CD4-positive, alpha-beta T cell (primary cell): ENCODE data around the gene EIF4B. TPM values are rescaled to one million over a fixed set of nuclear protein-coding genes. Genes with fewer than 3 reads are reported as not detected.
A peak's percentile ranks its signal among the peaks of the same experiment; 100 is the strongest.

Experiments
- ATAC-seq: fragments of 200-7000 bp; cut with Tn5 transposase; one replicate; pipeline ENCODE4 v1.10.0; 2022; ENCODE audit warnings: mild to moderate bottlenecking; ENCODE audit not compliant: poor library complexity
- CTCF ChIA-PET: fragments of 350-600 bp; sonication (Branson Sonifier 250); formaldehyde crosslinking; loops from one replicate; lab custom pipeline; 2021; ENCODE audit warnings: antibody characterized with exemption, inconsistent platforms; lab: Charles Lee
- POLR2A ChIA-PET: fragments of 350-600 bp; sonication (Branson Sonifier 250); formaldehyde crosslinking; loops from one replicate; lab custom pipeline; 2021; ENCODE audit warnings: antibody characterized with exemption, inconsistent platforms; lab: Charles Lee
- DNase-seq, 14 experiments: peaks; one replicate each; pipeline ENCODE4 v3.0.0-alpha.2; 2013 to 2020; ENCODE audit warnings: mixed read lengths in 2 of 14
- H3K27ac ChIP-seq, 2 donors: one replicate each; pipeline versions ENCODE4 v1.5.1 to v1.7.0; 2013; ENCODE audit warnings: low read length in 2 of 2, low read depth in 1 of 2, mild to moderate bottlenecking in 1 of 2
- H3K27me3 ChIP-seq, 2 experiments: 1 replicate in 1 of 2; 2 replicates in 1 of 2; pipeline versions ENCODE4 v1.6.1 to v1.7.0; 2013; ENCODE audit warnings: low read length in 2 of 2, control low read depth in 1 of 2, mild to moderate bottlenecking in 1 of 2, moderate library complexity in 1 of 2; ENCODE audit not compliant: insufficient read depth in 2 of 2, control insufficient read depth in 1 of 2
- H3K36me3 ChIP-seq: one replicate; pipeline ENCODE4 v1.6.1; 2013; ENCODE audit warnings: low read length, control low read depth; ENCODE audit not compliant: insufficient read depth
- H3K4me1 ChIP-seq: one replicate; pipeline ENCODE4 v1.6.1; 2013; ENCODE audit warnings: low read length, control low read depth; ENCODE audit not compliant: insufficient read depth
- H3K4me3 ChIP-seq: one replicate; pipeline ENCODE4 v1.5.1; 2013; ENCODE audit warnings: mild to moderate bottlenecking, low read length, moderate library complexity
- H3K9me3 ChIP-seq, 2 experiments: 1 replicate in 1 of 2; 2 replicates in 1 of 2; pipeline versions ENCODE4 v1.6.1 to v1.7.0; 2013; ENCODE audit warnings: low read length in 2 of 2, mild to moderate bottlenecking in 2 of 2, control low read depth in 1 of 2, moderate library complexity in 1 of 2; ENCODE audit not compliant: control insufficient read depth in 1 of 2, insufficient read depth in 1 of 2
- H3K27ac Mint-ChIP-seq: one replicate; pipeline ENCODE4 v1.8.0; 2020; ENCODE audit warnings: mixed read lengths
- H3K27me3 Mint-ChIP-seq: one replicate; pipeline ENCODE4 v1.8.0; 2021; ENCODE audit warnings: mixed read lengths
- H3K36me3 Mint-ChIP-seq: one replicate; pipeline ENCODE4 v1.8.0; 2021; ENCODE audit warnings: low read depth, mixed read lengths
- H3K4me1 Mint-ChIP-seq: one replicate; pipeline ENCODE4 v1.8.0; 2021; ENCODE audit warnings: low read depth, mixed read lengths
- H3K4me3 Mint-ChIP-seq: one replicate; pipeline ENCODE4 v1.8.0; 2020; ENCODE audit warnings: mild to moderate bottlenecking, mixed read lengths
- H3K9me3 Mint-ChIP-seq: one replicate; pipeline ENCODE4 v1.8.0; 2020; ENCODE audit warnings: mixed read lengths
- intact Hi-C, 2 experiments: fragments of 100-400 bp; cut with DNase I in 1 of 2; cut with micrococcal nuclease in 1 of 2; formaldehyde crosslinking; loops; one replicate each; pipeline versions ENCODE4 v1.15.1 to v1.9.0; 2023 to 2025; cut with DNase I, micrococcal nuclease
- total RNA-seq, 174 experiments: library from RNA in 2 of 174; stranded (reverse) in 2 of 174; gene quantifications; one replicate each; pipeline ENCODE4 v1.2.3 and lab custom pipeline; 2021 to 2026
- TF ChIP-seq, protein P1 (sequence below): fragments of 200-600 bp; IDR thresholded peaks from one replicate; pipeline ENCODE4 v1.8.0; 2022; ENCODE audit warnings: antibody characterized with exemption, mild to moderate bottlenecking

Gene EIF4B
- total RNA-seq, 2 experiments from 2014 or later: 794 to 806 TPM

DNA sequence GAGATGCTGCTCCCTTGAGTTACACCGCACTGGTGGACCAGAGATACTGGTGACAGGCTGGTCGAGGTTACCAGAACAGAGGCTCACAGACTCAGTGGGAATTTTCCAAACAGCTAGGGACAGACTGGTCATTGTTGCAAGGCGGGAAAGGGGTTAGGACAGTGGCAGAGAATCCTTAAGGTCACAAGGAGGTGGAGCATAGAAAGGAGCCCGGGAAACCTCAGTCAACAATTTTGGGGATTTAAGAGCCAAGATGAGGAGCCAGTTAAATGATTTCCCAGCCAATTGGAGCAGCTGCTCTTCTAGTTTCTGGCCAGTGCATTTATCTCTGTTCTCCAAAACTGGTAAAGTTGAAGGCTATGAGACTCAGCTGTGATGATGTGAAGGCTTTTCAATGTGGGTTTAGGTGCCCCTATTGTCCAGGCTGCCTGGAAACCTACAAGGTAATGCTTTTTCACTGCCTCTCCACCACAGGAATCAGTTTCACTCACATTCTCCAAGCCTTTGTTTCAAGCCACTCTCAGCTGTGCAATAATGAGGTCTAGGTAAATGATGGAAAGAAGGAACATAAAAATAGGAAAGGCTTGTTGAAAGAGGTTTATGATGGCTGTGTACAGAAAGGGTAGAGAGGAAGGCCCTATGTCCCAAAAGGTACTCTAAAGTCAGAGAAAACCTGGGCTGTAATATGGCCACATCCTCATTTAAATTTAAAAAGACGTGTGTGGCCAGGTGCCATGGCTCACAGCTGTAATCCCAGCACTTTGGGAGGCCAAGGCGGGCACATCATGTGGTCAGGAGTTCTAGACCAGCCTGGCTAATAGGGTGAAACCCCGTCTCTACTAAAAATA is 36.6 kb downstream of the EIF4B start:
- H3K27ac ChIP-seq: peak overlapping the region in 1 of 2 donors; percentile 6
- ChIA-PET CTCF (no interaction called here), POLR2A (interaction anchor here (1.1 to 1.9 kb wide), 3 partner anchors 8 to 36 kb away, joined by 3 to 6 read pairs (median 3); partner anchors contain the start of genes EIF4B and SPRYD3)
- DNase-seq (no peak), ATAC-seq (no peak)
- Mint-ChIP-seq H3K27me3 (no peaks in the 10 kb centered on the region), H3K4me1 (peaks cover 36% of the 10 kb centered on the region), H3K36me3 (peaks cover 48% of the 10 kb centered on the region), H3K9me3 (no peaks in the 10 kb centered on the region), H3K27ac (no peak overlapping the region), H3K4me3 (peak overlapping the region; percentile 4)
- peaks cover 26% of the 10 kb centered on the region for H3K36me3 ChIP-seq
- H3K4me3 ChIP-seq: no peak overlapping the region
- TF ChIP-seq, protein P1, sequence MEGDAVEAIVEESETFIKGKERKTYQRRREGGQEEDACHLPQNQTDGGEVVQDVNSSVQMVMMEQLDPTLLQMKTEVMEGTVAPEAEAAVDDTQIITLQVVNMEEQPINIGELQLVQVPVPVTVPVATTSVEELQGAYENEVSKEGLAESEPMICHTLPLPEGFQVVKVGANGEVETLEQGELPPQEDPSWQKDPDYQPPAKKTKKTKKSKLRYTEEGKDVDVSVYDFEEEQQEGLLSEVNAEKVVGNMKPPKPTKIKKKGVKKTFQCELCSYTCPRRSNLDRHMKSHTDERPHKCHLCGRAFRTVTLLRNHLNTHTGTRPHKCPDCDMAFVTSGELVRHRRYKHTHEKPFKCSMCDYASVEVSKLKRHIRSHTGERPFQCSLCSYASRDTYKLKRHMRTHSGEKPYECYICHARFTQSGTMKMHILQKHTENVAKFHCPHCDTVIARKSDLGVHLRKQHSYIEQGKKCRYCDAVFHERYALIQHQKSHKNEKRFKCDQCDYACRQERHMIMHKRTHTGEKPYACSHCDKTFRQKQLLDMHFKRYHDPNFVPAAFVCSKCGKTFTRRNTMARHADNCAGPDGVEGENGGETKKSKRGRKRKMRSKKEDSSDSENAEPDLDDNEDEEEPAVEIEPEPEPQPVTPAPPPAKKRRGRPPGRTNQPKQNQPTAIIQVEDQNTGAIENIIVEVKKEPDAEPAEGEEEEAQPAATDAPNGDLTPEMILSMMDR: no peak
- intact Hi-C loops: no loop called here
- peaks cover 29% of the 10 kb centered on the region for H3K4me1 ChIP-seq
- no peaks in the 10 kb centered on the region for H3K27me3 ChIP-seq
- no peaks in the 10 kb centered on the region for H3K9me3 ChIP-seq

DNA sequence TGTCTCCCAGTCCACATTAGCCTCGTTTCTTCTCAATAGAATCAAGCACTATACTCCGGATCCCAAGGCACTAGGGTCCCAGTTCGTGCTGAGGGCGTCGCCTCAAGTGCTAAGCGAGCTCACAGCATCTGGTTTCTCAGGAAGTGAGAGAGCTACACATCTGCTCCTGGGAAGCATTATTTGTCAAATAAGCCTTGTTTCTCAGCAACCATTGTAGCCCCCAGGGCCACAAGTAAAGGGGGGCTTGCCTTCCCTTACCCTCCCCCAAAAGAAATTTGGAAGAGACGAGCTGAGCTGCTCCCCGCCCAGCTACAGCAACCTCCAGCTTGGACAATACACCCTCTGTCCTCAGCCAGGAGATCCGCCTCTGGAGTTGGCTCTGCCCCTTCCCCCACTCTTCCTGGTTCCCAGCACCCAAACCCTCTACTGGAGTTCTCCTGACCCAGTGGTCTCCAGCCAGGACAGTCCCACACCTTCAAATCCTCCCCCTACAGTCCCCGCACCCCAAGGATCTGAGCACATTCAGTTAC is 37.9 kb downstream of the EIF4B start:
- H3K4me3 ChIP-seq: no peak overlapping the region
- peaks cover 35% of the 10 kb centered on the region for H3K36me3 Mint-ChIP-seq
- ChIA-PET POLR2A (interaction anchor here (1.3 to 4.3 kb wide), 3 partner anchors 10 to 38 kb away, joined by 5 to 27 read pairs (median 6); partner anchors contain the start of genes EIF4B and SPRYD3), CTCF (no interaction called here)
- no peaks in the 10 kb centered on the region for H3K27me3 ChIP-seq
- peaks cover 13% of the 10 kb centered on the region for H3K36me3 ChIP-seq
- H3K27me3 Mint-ChIP-seq: no peaks in the 10 kb centered on the region
- intact Hi-C loops: no loop called here
- H3K27ac Mint-ChIP-seq: no peak overlapping the region
- H3K9me3 ChIP-seq: no peaks in the 10 kb centered on the region
- no peak for DNase-seq
- H3K4me1 ChIP-seq: peaks cover 23% of the 10 kb centered on the region
- ATAC-seq: no peak
- TF ChIP-seq, protein P1: no peak
- H3K9me3 Mint-ChIP-seq: no peaks in the 10 kb centered on the region
- peaks cover 24% of the 10 kb centered on the region for H3K4me1 Mint-ChIP-seq
- no peak overlapping the region for H3K4me3 Mint-ChIP-seq
- no peak overlapping the region for H3K27ac ChIP-seq

DNA sequence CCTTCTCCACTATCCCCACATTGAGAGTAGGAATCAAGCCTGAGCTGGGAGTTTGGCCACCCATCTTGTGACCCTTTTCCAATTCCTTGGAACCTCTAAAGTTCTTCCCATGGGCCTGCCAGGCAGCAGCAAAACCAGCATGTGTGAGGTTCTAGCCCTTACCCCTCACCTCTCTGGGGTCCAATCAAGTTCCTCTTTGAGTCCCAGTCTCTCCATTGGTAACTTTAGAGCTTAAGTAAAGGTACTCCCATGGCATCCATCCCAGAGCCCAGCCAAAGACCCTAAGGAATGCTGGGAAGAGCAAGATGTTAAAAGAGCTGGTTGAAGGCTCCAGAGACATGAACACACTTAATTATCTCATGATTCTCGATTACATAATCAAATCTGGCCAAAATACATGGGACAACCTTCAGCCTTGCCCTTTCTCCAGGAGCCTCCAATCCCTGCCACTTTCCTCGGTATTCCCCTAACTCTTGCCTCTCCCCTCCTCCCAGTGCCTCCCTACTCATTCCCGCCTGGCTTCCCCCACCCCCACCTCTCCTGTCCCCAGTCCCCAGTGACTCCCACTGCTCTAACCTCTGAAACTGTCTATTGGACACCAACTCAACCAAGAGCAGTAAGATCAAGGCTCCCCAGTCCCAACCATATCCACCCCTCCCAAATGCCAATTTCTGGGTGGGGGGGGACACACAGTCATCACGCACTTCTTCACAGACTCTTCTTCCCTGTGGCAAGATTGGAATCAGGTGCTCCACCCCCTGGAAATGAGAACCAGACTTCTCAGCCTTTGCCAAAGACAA is 38.8 kb downstream of the EIF4B start:
- Mint-ChIP-seq H3K9me3 (no peaks in the 10 kb centered on the region), H3K27ac (peak overlapping the region; percentile 96), H3K4me3 (peak overlapping the region; percentile 62), H3K27me3 (no peaks in the 10 kb centered on the region), H3K36me3 (peaks cover 27% of the 10 kb centered on the region), H3K4me1 (peaks cover 21% of the 10 kb centered on the region)
- intact Hi-C loops: loop anchor here in 1 of 2 experiments (5.0 kb wide), 1 partner anchor 38 kb away; the partner anchor contains the start of gene EIF4B
- CTCF ChIA-PET: interaction anchor here (0.6 to 1.7 kb wide), 2 partner anchors 21 to 1981 kb away, joined by 3 to 4 read pairs; no protein-coding TSS in a partner anchor
- no peak for DNase-seq
- no peaks in the 10 kb centered on the region for H3K9me3 ChIP-seq
- H3K27ac ChIP-seq: no peak overlapping the region
- no peak overlapping the region for H3K4me3 ChIP-seq
- no peak for ATAC-seq
- no peaks in the 10 kb centered on the region for H3K27me3 ChIP-seq
- H3K36me3 ChIP-seq: peaks cover 4% of the 10 kb centered on the region
- POLR2A ChIA-PET: interaction anchor here (1.3 to 4.3 kb wide), 3 partner anchors 9 to 39 kb away, joined by 5 to 27 read pairs (median 5); partner anchors contain the start of genes EIF4B and SPRYD3
- H3K4me1 ChIP-seq: peaks cover 21% of the 10 kb centered on the region
- TF ChIP-seq, protein P1: no peak
